Measurements from ENCODE around the gene OSBPL7. TPM values are rescaled to one million over a fixed set of nuclear protein-coding genes. Genes with fewer than 3 reads are reported as not detected.

The OSBPL7 gene
- total and polyA plus RNA-seq, 2 of the 4 experiments (the other 2 are of a cell fraction) = 5.2 to 14.5 TPM

GRCh38 chr17:47803201-47803600, 18.4 kb downstream of the OSBPL7 start:
- Histone ChIP-seq H2AFZ (replicated peaks; ENCODE audit: low read length, poor library complexity) (no peak overlapping the region), H3K23ac (ENCODE audit: low read depth, low read length) (no peak overlapping the region), H3K9me1 (ENCODE audit: insufficient read depth, low read length) (no peaks in the 10 kb centered on the region), H3K79me1 (ENCODE audit: low read depth in 1 of 2, low read length in 2 of 2) (no peaks in the 10 kb centered on the region), H2BK120ac (ENCODE audit: low read depth, low read length) (no peak overlapping the region), H4K8ac (ENCODE audit: low read depth in 2 of 2, low read length in 2 of 2) (no peak overlapping the region), H4K91ac (ENCODE audit: insufficient read depth, low read depth, low read length) (no peak overlapping the region), H3K4me2 (ENCODE audit: low read depth, low read length) (no peak overlapping the region), H3K36me3 (ENCODE audit: control insufficient read depth, insufficient read depth, low read length) (peaks cover 17% of the 10 kb centered on the region), H3K56ac (ENCODE audit: extremely low read depth, insufficient read depth, low read length) (no peak overlapping the region), H2AK5ac (ENCODE audit: low read depth, low read length) (no peak overlapping the region), H2BK20ac (ENCODE audit: low read depth, low read length) (no peak overlapping the region), H3K27ac (ENCODE audit: insufficient read depth, low read length) (no peak overlapping the region), H3K4me1 (ENCODE audit: control insufficient read depth, insufficient read depth, low read length) (no peaks in the 10 kb centered on the region), H4K5ac (ENCODE audit: low read depth, low read length) (no peak overlapping the region), H3K9ac (ENCODE audit: low read depth, low read length) (no peak overlapping the region), H3K14ac (replicated peaks; ENCODE audit: low read depth, low read length) (no peak overlapping the region), H2BK5ac (ENCODE audit: low read depth, low read length, poor library complexity, severe bottlenecking) (no peak overlapping the region), H2BK15ac (ENCODE audit: low read depth, low read length) (no peak overlapping the region), H2AK9ac (replicated peaks; ENCODE audit: low read depth, low read length, poor library complexity) (no peak overlapping the region), H3K27me3 (ENCODE audit: control insufficient read depth, insufficient read depth, low read length) (peaks cover 34% of the 10 kb centered on the region), H3K4ac (ENCODE audit: low read depth, low read length) (no peak overlapping the region), H3K18ac (ENCODE audit: low read depth, low read length) (no peak overlapping the region), H3K9me3 (ENCODE audit: control insufficient read depth, insufficient read depth, low read length) (no peaks in the 10 kb centered on the region), H4K20me1 (ENCODE audit: insufficient read depth, low read length) (no peaks in the 10 kb centered on the region; the same call in none of the 2 replicates), H3K4me3 (ENCODE audit: insufficient read depth, low read depth, low read length) (no peak overlapping the region)
- TF ChIP-seq ELK1 (IDR thresholded peaks at IDR 0.05; ENCODE audit: borderline replicate concordance, low read depth, low read length) (no peak), RAD21 (IDR thresholded peaks at IDR 0.05; ENCODE audit: low read length) (no peak), NFE2L2 (IDR thresholded peaks at IDR 0.05; ENCODE audit: low read depth, low read length) (no peak), FOS (IDR thresholded peaks at IDR 0.05; ENCODE audit: low read depth, low read length) (no peak), RFX5 (IDR thresholded peaks at IDR 0.05; ENCODE audit: low read depth, low read length) (no peak), MXI1 (IDR thresholded peaks at IDR 0.05; ENCODE audit: borderline replicate concordance, low read depth, low read length) (no peak), CHD1 (IDR thresholded peaks at IDR 0.05; ENCODE audit: low read depth, low read length) (no peak), BHLHE40 (IDR thresholded peaks at IDR 0.05; ENCODE audit: low read depth, low read length) (no peak), SMC3 (IDR thresholded peaks at IDR 0.05; ENCODE audit: low read depth, low read length) (no peak), CEBPB (IDR thresholded peaks at IDR 0.05; ENCODE audit: low read depth, low read length) (no peak), CTCF (conservative IDR thresholded peaks at IDR 0.05; ENCODE audit: low read depth, low read length) (no peak), RCOR1 (IDR thresholded peaks at IDR 0.05; ENCODE audit: insufficient replicate concordance, low read length) (no peak), MAFK (IDR thresholded peaks at IDR 0.05; ENCODE audit: low read depth, low read length) (no peak), POLR2A (IDR thresholded peaks at IDR 0.05; ENCODE audit: low read depth, low read length) (no peak), USF2 (IDR thresholded peaks at IDR 0.05; ENCODE audit: low read depth, low read length) (no peak), MAZ (IDR thresholded peaks at IDR 0.05; ENCODE audit: borderline replicate concordance, low read depth, low read length) (no peak)
- ATAC-seq (ENCODE audit: low read depth) (no peak), DNase-seq (no peak)
- POLR2A ChIA-PET (ENCODE audit: unreplicated experiment) = no interaction called here
- WGBS, 2 experiments (ENCODE audit: extremely low coverage in 2 of 2, insufficient read length in 1 of 2) = no CpG with 5 or more reads among the region's 5 CpGs
- dilution Hi-C loops (cut with HindIII; ENCODE audit: low sequenced_read_pairs, unreplicated experiment) (no loop called here), in situ Hi-C loops (cut with MboI; ENCODE audit: low sequenced_read_pairs) (no loop called here), intact Hi-C loops (cut with micrococcal nuclease) (no loop called here)
- no TSS peak for BruUV-seq (replicated peaks)
- CTCF ChIA-PET = no interaction called here

All from IMR-90 (cell line).